Endothelial cell of umbilical vein (primary cell): ENCODE data around the gene TDO2. TPM values are rescaled to one million over a fixed set of nuclear protein-coding genes. Genes with fewer than 3 reads are reported as not detected.

Experiments used
- Bru-seq: library from RNA; stranded (reverse); fragments of 400-500 nt; gene quantifications from one replicate; lab custom pipeline; 2021; lab: Mats Ljungman, UMichigan
- BruChase-seq, 2 experiments: library from RNA; stranded (reverse); fragments of 400-500 nt; gene quantifications; one replicate each; lab custom pipeline; 2021; lab: Mats Ljungman, UMichigan
- BruUV-seq: library from RNA; stranded (reverse); fragments of 400-500 nt; replicated peaks from 2 replicates; lab custom pipeline; 2021; lab: Mats Ljungman, UMichigan
- CTCF ChIA-PET: fragments of 300-600, 350-600 bp; sonication (Branson Sonifier 250); formaldehyde crosslinking; loops from one replicate; lab custom pipeline; 2021; ENCODE audit warnings: antibody characterized with exemption, inconsistent platforms; lab: Charles Lee
- POLR2A ChIA-PET: fragments of 300-600, 350-600 bp; sonication (Branson Sonifier 250); formaldehyde crosslinking; loops from one replicate; lab custom pipeline; 2021; ENCODE audit warnings: antibody characterized with exemption, inconsistent platforms; lab: Charles Lee
- DNase-seq: peaks from one replicate; pipeline ENCODE4 v3.0.0-alpha.2; 2011; ENCODE audit warnings: low read depth, low spot score
- FAIRE-seq: peaks from 2 replicates; lab custom pipeline; 2011; peaks lifted over from hg19 to GRCh38; lab: Jason Lieb, UNC
- H2AFZ ChIP-seq: 2 replicates; pipeline ENCODE4 v1.6.0; 2012; ENCODE audit warnings: low read depth, low read length, control low read depth, inconsistent platforms
- H3K27ac ChIP-seq: 2 replicates; pipeline ENCODE4 v1.5.1; 2011; ENCODE audit warnings: low read depth, mild to moderate bottlenecking, control low read depth, low read length, moderate library complexity; ENCODE audit not compliant: insufficient read depth
- H3K27me3 ChIP-seq, 2 experiments: 2 replicates each; pipeline versions ENCODE4 v1.6.0 to v1.6.1; 2011; ENCODE audit warnings: low read length in 2 of 2, mixed read lengths in 1 of 2; ENCODE audit not compliant: control insufficient read depth in 2 of 2, insufficient read depth in 2 of 2
- H3K36me3 ChIP-seq, 2 experiments: 2 replicates in 1 of 2; 3 replicates in 1 of 2; pipeline ENCODE4 v1.5.1; 2011; ENCODE audit warnings: low read length in 2 of 2, mild to moderate bottlenecking in 1 of 2, moderate library complexity in 1 of 2; ENCODE audit not compliant: control insufficient read depth in 2 of 2, insufficient read depth in 2 of 2; ENCODE audit errors: extremely low read depth in 1 of 2
- H3K4me1 ChIP-seq: 3 replicates; pipeline ENCODE4 v1.5.1; 2011; ENCODE audit warnings: mild to moderate bottlenecking, low read length; ENCODE audit not compliant: control insufficient read depth, insufficient read depth; ENCODE audit errors: extremely low read depth
- H3K4me2 ChIP-seq: 2 replicates; pipeline ENCODE4 v1.6.1; 2011; ENCODE audit warnings: low read length, control low read depth, mixed read lengths; ENCODE audit not compliant: insufficient read depth
- H3K4me3 ChIP-seq, 3 experiments: fragments of 200-600 bp in 1 of 3; sonication (generic), shearing (Covaris generic) in 1 of 3; replicated peaks in 1 of 3; 2 replicates each; pipeline ENCODE4 v1.5.1; 2011 to 2016; ENCODE audit warnings: control low read depth in 3 of 3, low read length in 3 of 3, mild to moderate bottlenecking in 2 of 3, inconsistent platforms in 1 of 3, low read depth in 1 of 3, moderate library complexity in 1 of 3; ENCODE audit not compliant: insufficient read depth in 1 of 3
- H3K79me2 ChIP-seq: 2 replicates; pipeline ENCODE4 v1.6.0; 2012; ENCODE audit warnings: low read length, inconsistent platforms; ENCODE audit not compliant: control insufficient read depth, insufficient read depth
- H3K9ac ChIP-seq: replicated peaks from 2 replicates; pipeline ENCODE3; 2011; ENCODE audit warnings: low read length, control low read depth; ENCODE audit not compliant: insufficient read depth; ENCODE audit errors: extremely low read depth
- H3K9me1 ChIP-seq: replicated peaks from 3 replicates; pipeline ENCODE4 v1.6.0; 2011; ENCODE audit warnings: mild to moderate bottlenecking, low read length; ENCODE audit not compliant: control insufficient read depth, insufficient read depth; ENCODE audit errors: extremely low read depth
- H3K9me3 ChIP-seq: replicated peaks from 2 replicates; pipeline ENCODE4 v1.5.1; 2012; ENCODE audit warnings: low read length, inconsistent platforms; ENCODE audit not compliant: control insufficient read depth, insufficient read depth
- H4K20me1 ChIP-seq: replicated peaks from 2 replicates; pipeline ENCODE3; 2011; ENCODE audit warnings: mild to moderate bottlenecking, low read length; ENCODE audit not compliant: control insufficient read depth, insufficient read depth; ENCODE audit errors: extremely low read depth
- CTCF ChIP-seq, 2 donors: IDR thresholded peaks; 1 replicate in 1 of 2; 2 replicates in 1 of 2; pipeline ENCODE4 v1.5.1; 2011; ENCODE audit warnings: low read length in 2 of 2, mild to moderate bottlenecking in 2 of 2, moderate library complexity in 2 of 2, control low read depth in 1 of 2, inconsistent platforms in 1 of 2, low read depth in 1 of 2; ENCODE audit not compliant: insufficient read depth in 1 of 2; ENCODE audit errors: extremely low read depth in 1 of 2
- EZH2 ChIP-seq: IDR thresholded peaks from 2 replicates; pipeline ENCODE4 v1.6.1; 2012; ENCODE audit warnings: borderline replicate concordance, low read depth, mild to moderate bottlenecking, moderate library complexity, low read length, inconsistent platforms; ENCODE audit not compliant: severe bottlenecking
- FOS ChIP-seq: IDR thresholded peaks from 2 replicates; pipeline ENCODE4 v1.6.1; 2011; ENCODE audit warnings: mild to moderate bottlenecking, low read length, moderate library complexity, borderline replicate concordance; ENCODE audit not compliant: insufficient read depth
- GATA2 ChIP-seq: IDR thresholded peaks from 2 replicates; pipeline ENCODE4 v1.7.0; 2011; ENCODE audit warnings: low read depth, mild to moderate bottlenecking, moderate library complexity, mixed read lengths, low read length; ENCODE audit not compliant: insufficient read length, insufficient read depth
- JUN ChIP-seq: IDR thresholded peaks from 2 replicates; pipeline ENCODE4 v1.6.1; 2011; ENCODE audit warnings: borderline replicate concordance, low read depth; ENCODE audit not compliant: insufficient read length, insufficient read depth
- MAX ChIP-seq: IDR thresholded peaks from 2 replicates; pipeline ENCODE4 v1.6.1; 2011; ENCODE audit not compliant: insufficient read depth, insufficient read length
- MYC ChIP-seq: IDR thresholded peaks from one replicate; pipeline ENCODE4 v1.6.1; 2011; ENCODE audit warnings: mild to moderate bottlenecking, low read depth, low read length
- POLR2A ChIP-seq: IDR thresholded peaks from 2 replicates; pipeline ENCODE4 v1.6.1; 2012; ENCODE audit warnings: low read depth, mild to moderate bottlenecking, control low read depth, low read length
- POLR2AphosphoS5 ChIP-seq: IDR thresholded peaks from 2 replicates; pipeline ENCODE4 v1.6.1; 2012; ENCODE audit warnings: low read depth, mild to moderate bottlenecking, control low read depth, low read length, moderate library complexity; ENCODE audit not compliant: insufficient read depth
- dilution Hi-C: fragments of 300-500 bp; cut with MboI; formaldehyde crosslinking; loops from one replicate; pipeline ENCODE4 v1.15.0; 2019; ENCODE audit warnings: low sequenced_read_pairs; ENCODE audit not compliant: extremely low pct_ligation_motif_present
- intact Hi-C: fragments of 100-400 bp; cut with micrococcal nuclease; formaldehyde crosslinking; loops from one replicate; pipeline ENCODE4 v1.10.0; 2022
- long read RNA-seq: library from polyadenylated mRNA; stranded (forward); transcript quantifications from one replicate; pipeline ENCODE4 v2.0.0, GENCODE V29; 2021
- polyA minus RNA-seq, 3 experiments: library from RNA; depleted of rRNA, polyadenylated mRNA; stranded (reverse); fragments of >200 nt; gene quantifications; 1 replicate in 1 of 3; 2 replicates in 2 of 3; pipeline ENCODE4 v1.2.3, GENCODE V29; 2011
- polyA plus RNA-seq, 4 experiments: library from polyadenylated mRNA; depleted of rRNA in 3 of 4; stranded (reverse) in 3 of 4; unstranded in 1 of 4; fragments of >200 nt; gene quantifications; 2 replicates each; pipeline versions ENCODE4 v1.2.1 to v1.2.3, GENCODE V29; 2011 to 2012; ENCODE audit warnings: missing spikeins in 1 of 4
- total RNA-seq: library from RNA; stranded (reverse); gene quantifications from 2 replicates; pipeline ENCODE4 v1.2.3, GENCODE V29; 2021

The TDO2 gene
- total RNA-seq (not detected in 2 replicates), polyA plus RNA-seq (not detected in 2 replicates), polyA minus RNA-seq (not detected in 2 replicates), Bru-seq, nascent RNA (not detected), BruChase-seq, experiment 1, labeled RNA remaining after a 6-hour chase (not detected), BruChase-seq, experiment 2, labeled RNA remaining after a 2-hour chase (not detected)
- polyA plus RNA-seq (2011; cell fraction: cytosol; rRNA removed), result not detected in 2 replicates
- not detected in 2 replicates for polyA plus RNA-seq (2011; cell fraction: nucleus; rRNA removed)
- not detected in 2 replicates for polyA plus RNA-seq (2012)
- not detected for polyA minus RNA-seq (2011; cell fraction: cytosol; rRNA and poly(A)+ RNA removed)
- polyA minus RNA-seq (2011; cell fraction: nucleus; rRNA and poly(A)+ RNA removed), result not detected in 2 replicates
- long read RNA-seq, result 0 reads

GRCh38 chr4:155903453-155903852, at the start of gene TDO2:
TDO2 (plus strand) TSS chr4:155903696; CDS start chr4:155903759, 63 bp downstream.
- ChIA-PET CTCF (no interaction called here), POLR2A (no interaction called here)
- H3K9me3 ChIP-seq, result no peaks in the 10 kb centered on the region
- H4K20me1 ChIP-seq, result no peaks in the 10 kb centered on the region
- no peak within 1 kb of the TSS for H2AFZ ChIP-seq
- H3K9ac ChIP-seq, result no peak within 1 kb of the TSS
- H3K79me2 ChIP-seq, result no peaks in the 10 kb centered on the region
- BruUV-seq, result no TSS peak
- no peak for DNase-seq
- dilution Hi-C loops, result no loop called here
- FAIRE-seq, result no peak
- H3K27ac ChIP-seq, result no peak within 1 kb of the TSS
- TF ChIP-seq JUN, result no peak
- no peak within 1 kb of the TSS for H3K4me2 ChIP-seq
- H3K36me3 ChIP-seq, result no peaks in the 10 kb centered on the region
- H3K4me3 ChIP-seq, result no peak within 1 kb of the TSS
- no peaks in the 10 kb centered on the region for H3K9me1 ChIP-seq
- H3K27me3 ChIP-seq, result no peaks in the 10 kb centered on the region
- no peaks in the 10 kb centered on the region for H3K4me1 ChIP-seq
- intact Hi-C loops, result no loop called here

GRCh38 chr4:155854582-155855226, 48.8 kb upstream of the TDO2 start:
- H2AFZ ChIP-seq, result no peak overlapping the region
- POLR2A ChIA-PET, result no interaction called here
- no peak overlapping the region for H3K4me3 ChIP-seq
- H3K27me3 ChIP-seq, result no peaks in the 10 kb centered on the region
- H3K4me2 ChIP-seq, result no peak overlapping the region
- no peaks in the 10 kb centered on the region for H3K36me3 ChIP-seq
- H3K9ac ChIP-seq, result no peak overlapping the region
- H3K9me3 ChIP-seq, result no peaks in the 10 kb centered on the region
- DNase-seq (no peak), FAIRE-seq (no peak)
- no peak for TF ChIP-seq GATA2
- TF ChIP-seq EZH2, result no peak
- no peak for TF ChIP-seq JUN
- TF ChIP-seq CTCF (IDR thresholded peaks at IDR 0.05; ENCODE audit: extremely low read depth in 1 of 2, insufficient read depth in 1 of 2, low read depth in 1 of 2, low read length in 2 of 2), result no peak
- TF ChIP-seq POLR2A, result no peak
- no peak for TF ChIP-seq MAX
- no peak for TF ChIP-seq POLR2AphosphoS5
- TF ChIP-seq FOS, result no peak
- TF ChIP-seq MYC, result no peak
- no peaks in the 10 kb centered on the region for H3K4me1 ChIP-seq
- H3K79me2 ChIP-seq, result no peaks in the 10 kb centered on the region
- no peaks in the 10 kb centered on the region for H4K20me1 ChIP-seq
- no TSS peak for BruUV-seq
- dilution Hi-C loops, result no loop called here
- intact Hi-C loops, result no loop called here
- no peaks in the 10 kb centered on the region for H3K9me1 ChIP-seq
- no peak overlapping the region for H3K27ac ChIP-seq
- CTCF ChIA-PET, result interaction anchor here (1.0 to 1.1 kb wide), 2 partner anchors 20 to 98 kb away, joined by 3 read pairs; no protein-coding TSS in a partner anchor
